ENCODE data around the gene HMGB1. TPM values are rescaled to one million over a fixed set of nuclear protein-coding genes. Genes with fewer than 3 reads are reported as not detected.

The HMGB1 gene
- polyA plus RNA-seq, 2 of the 4 experiments (the other 2 are of a cell fraction) = 353 to 641 TPM

GRCh38 chr13:30418075-30418716 lies 47.5 kb downstream of the HMGB1 start:
- no peak for DNase-seq (ENCODE audit: low read depth in 1 of 2, low spot score in 1 of 2)
- ChIA-PET POLR2A (no interaction called here), CTCF (interaction anchor here (1.2 to 2.5 kb wide), 2 partner anchors 9 to 15 kb away, joined by 3 to 16 read pairs; no protein-coding TSS in a partner anchor)
- Histone ChIP-seq H3K4me2 (no peak overlapping the region), H3K9me3 (no peaks in the 10 kb centered on the region), H3K27ac (no peak overlapping the region), H3K4me3 (no peak overlapping the region), H3K4me1 (peaks cover 6% of the 10 kb centered on the region; the same call in 2 of the 3 replicates)
- 93% methylated on average over 6 of the region's 6 CpGs for WGBS (ENCODE audit: missing lambda C conversion rate)
- no peak for TF ChIP-seq RFX5 (IDR thresholded peaks at IDR 0.05)
- TF ChIP-seq, protein P1, sequence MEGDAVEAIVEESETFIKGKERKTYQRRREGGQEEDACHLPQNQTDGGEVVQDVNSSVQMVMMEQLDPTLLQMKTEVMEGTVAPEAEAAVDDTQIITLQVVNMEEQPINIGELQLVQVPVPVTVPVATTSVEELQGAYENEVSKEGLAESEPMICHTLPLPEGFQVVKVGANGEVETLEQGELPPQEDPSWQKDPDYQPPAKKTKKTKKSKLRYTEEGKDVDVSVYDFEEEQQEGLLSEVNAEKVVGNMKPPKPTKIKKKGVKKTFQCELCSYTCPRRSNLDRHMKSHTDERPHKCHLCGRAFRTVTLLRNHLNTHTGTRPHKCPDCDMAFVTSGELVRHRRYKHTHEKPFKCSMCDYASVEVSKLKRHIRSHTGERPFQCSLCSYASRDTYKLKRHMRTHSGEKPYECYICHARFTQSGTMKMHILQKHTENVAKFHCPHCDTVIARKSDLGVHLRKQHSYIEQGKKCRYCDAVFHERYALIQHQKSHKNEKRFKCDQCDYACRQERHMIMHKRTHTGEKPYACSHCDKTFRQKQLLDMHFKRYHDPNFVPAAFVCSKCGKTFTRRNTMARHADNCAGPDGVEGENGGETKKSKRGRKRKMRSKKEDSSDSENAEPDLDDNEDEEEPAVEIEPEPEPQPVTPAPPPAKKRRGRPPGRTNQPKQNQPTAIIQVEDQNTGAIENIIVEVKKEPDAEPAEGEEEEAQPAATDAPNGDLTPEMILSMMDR (IDR thresholded peaks at IDR 0.05) = no peak
- FAIRE-seq = no peak
- no peak for ATAC-seq

DNA sequence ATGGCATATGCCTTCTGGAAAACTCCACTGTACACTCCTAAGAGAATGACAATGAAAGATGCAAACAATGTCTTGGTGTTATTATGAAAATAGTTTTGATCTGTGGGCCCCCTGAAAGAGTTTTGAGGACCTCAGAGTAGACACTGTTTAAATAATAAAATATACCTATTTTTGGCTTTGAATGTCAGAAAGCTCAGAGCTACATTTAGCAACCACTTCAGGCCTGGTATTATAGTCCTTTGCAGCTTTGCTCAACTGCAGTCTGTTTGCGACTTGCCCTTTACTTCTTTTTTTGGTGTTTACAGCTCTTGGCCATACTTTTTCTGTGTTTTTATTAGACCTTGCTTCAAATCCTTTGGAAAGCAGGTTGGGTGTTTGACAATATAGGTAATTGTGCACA lies 49.3 kb downstream of the HMGB1 start:
- Histone ChIP-seq H3K27ac (no peak overlapping the region), H3K9me3 (no peaks in the 10 kb centered on the region), H3K4me1 (peaks cover 6% of the 10 kb centered on the region; the same call in 2 of the 3 replicates), H3K4me3 (no peak overlapping the region), H3K4me2 (no peak overlapping the region)
- ChIA-PET POLR2A (no interaction called here), CTCF (interaction anchor here (1.4 kb wide), 1 partner anchor 9 kb away, joined by 4 read pairs; no protein-coding TSS in a partner anchor)
- WGBS (ENCODE audit: missing lambda C conversion rate) = 82% methylated on average over 1 of the region's 1 CpG
- TF ChIP-seq GATA3 (IDR thresholded peaks at IDR 0.05; ENCODE audit: borderline replicate concordance) = no peak
- no peak for TF ChIP-seq CEBPB (IDR thresholded peaks at IDR 0.05)
- no peak for TF ChIP-seq NR3C1 (IDR thresholded peaks at IDR 0.05)
- TF ChIP-seq KDM5A (IDR thresholded peaks at IDR 0.05) = no peak
- TF ChIP-seq FOSB (CRISPR knock-in tag; IDR thresholded peaks at IDR 0.05) = no peak
- no peak for TF ChIP-seq RFX5 (IDR thresholded peaks at IDR 0.05)
- TF ChIP-seq TP53 (CRISPR knock-in tag; IDR thresholded peaks at IDR 0.05) = no peak
- TF ChIP-seq CHD4 (IDR thresholded peaks at IDR 0.05; ENCODE audit: borderline replicate concordance) = no peak
- no peak for TF ChIP-seq FOSL2 (IDR thresholded peaks at IDR 0.05)
- no peak for TF ChIP-seq FOSL2 (CRISPR knock-in tag; IDR thresholded peaks at IDR 0.05)
- TF ChIP-seq, protein P2, sequence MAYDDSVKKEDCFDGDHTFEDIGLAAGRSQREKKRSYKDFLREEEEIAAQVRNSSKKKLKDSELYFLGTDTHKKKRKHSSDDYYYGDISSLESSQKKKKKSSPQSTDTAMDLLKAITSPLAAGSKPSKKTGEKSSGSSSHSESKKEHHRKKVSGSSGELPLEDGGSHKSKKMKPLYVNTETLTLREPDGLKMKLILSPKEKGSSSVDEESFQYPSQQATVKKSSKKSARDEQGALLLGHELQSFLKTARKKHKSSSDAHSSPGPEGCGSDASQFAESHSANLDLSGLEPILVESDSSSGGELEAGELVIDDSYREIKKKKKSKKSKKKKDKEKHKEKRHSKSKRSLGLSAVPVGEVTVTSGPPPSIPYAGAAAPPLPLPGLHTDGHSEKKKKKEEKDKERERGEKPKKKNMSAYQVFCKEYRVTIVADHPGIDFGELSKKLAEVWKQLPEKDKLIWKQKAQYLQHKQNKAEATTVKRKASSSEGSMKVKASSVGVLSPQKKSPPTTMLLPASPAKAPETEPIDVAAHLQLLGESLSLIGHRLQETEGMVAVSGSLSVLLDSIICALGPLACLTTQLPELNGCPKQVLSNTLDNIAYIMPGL (CRISPR knock-in tag; IDR thresholded peaks at IDR 0.05; ENCODE audit: borderline replicate concordance) = no peak
- no peak for TF ChIP-seq NPAS2 (CRISPR knock-in tag; IDR thresholded peaks at IDR 0.05; ENCODE audit: borderline replicate concordance)
- TF ChIP-seq POLR2A (IDR thresholded peaks at IDR 0.05; ENCODE audit: low read length) = no peak
- TF ChIP-seq, protein P3, sequence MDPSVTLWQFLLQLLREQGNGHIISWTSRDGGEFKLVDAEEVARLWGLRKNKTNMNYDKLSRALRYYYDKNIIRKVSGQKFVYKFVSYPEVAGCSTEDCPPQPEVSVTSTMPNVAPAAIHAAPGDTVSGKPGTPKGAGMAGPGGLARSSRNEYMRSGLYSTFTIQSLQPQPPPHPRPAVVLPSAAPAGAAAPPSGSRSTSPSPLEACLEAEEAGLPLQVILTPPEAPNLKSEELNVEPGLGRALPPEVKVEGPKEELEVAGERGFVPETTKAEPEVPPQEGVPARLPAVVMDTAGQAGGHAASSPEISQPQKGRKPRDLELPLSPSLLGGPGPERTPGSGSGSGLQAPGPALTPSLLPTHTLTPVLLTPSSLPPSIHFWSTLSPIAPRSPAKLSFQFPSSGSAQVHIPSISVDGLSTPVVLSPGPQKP (IDR thresholded peaks at IDR 0.05; ENCODE audit: low read depth, low read length) = no peak
- no peak for TF ChIP-seq CHD2 (IDR thresholded peaks at IDR 0.05; ENCODE audit: low read length, partially characterized antibody)
- TF ChIP-seq JUNB (IDR thresholded peaks at IDR 0.05) = no peak
- no peak for TF ChIP-seq SREBF2 (IDR thresholded peaks at IDR 0.05)
- TF ChIP-seq ZFP36 (IDR thresholded peaks at IDR 0.05; ENCODE audit: borderline replicate concordance, partially characterized antibody) = no peak
- ATAC-seq (no peak), FAIRE-seq (no peak), DNase-seq (ENCODE audit: low read depth in 1 of 2, low spot score in 1 of 2) (no peak)

- Histone ChIP-seq H3K9me3 (no peaks in the 10 kb centered on the region), H3K27ac (no peak overlapping the region), H3K4me3 (no peak overlapping the region), H3K4me1 (peaks cover 2% of the 10 kb centered on the region; the same call in 1 of the 3 replicates), H3K4me2 (no peak overlapping the region)
- DNase-seq (ENCODE audit: low read depth in 1 of 2, low spot score in 1 of 2) (no peak), ATAC-seq (no peak), FAIRE-seq (no peak)
- WGBS (ENCODE audit: missing lambda C conversion rate) = 78% methylated on average over 3 of the region's 3 CpGs
- POLR2A ChIA-PET = no interaction called here
- CTCF ChIA-PET = no interaction called here
- TF ChIP-seq HDAC2 (IDR thresholded peaks at IDR 0.05) = no peak
- TF ChIP-seq, protein P4, sequence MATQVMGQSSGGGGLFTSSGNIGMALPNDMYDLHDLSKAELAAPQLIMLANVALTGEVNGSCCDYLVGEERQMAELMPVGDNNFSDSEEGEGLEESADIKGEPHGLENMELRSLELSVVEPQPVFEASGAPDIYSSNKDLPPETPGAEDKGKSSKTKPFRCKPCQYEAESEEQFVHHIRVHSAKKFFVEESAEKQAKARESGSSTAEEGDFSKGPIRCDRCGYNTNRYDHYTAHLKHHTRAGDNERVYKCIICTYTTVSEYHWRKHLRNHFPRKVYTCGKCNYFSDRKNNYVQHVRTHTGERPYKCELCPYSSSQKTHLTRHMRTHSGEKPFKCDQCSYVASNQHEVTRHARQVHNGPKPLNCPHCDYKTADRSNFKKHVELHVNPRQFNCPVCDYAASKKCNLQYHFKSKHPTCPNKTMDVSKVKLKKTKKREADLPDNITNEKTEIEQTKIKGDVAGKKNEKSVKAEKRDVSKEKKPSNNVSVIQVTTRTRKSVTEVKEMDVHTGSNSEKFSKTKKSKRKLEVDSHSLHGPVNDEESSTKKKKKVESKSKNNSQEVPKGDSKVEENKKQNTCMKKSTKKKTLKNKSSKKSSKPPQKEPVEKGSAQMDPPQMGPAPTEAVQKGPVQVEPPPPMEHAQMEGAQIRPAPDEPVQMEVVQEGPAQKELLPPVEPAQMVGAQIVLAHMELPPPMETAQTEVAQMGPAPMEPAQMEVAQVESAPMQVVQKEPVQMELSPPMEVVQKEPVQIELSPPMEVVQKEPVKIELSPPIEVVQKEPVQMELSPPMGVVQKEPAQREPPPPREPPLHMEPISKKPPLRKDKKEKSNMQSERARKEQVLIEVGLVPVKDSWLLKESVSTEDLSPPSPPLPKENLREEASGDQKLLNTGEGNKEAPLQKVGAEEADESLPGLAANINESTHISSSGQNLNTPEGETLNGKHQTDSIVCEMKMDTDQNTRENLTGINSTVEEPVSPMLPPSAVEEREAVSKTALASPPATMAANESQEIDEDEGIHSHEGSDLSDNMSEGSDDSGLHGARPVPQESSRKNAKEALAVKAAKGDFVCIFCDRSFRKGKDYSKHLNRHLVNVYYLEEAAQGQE (IDR thresholded peaks at IDR 0.05) = no peak
- TF ChIP-seq CBX8 (IDR thresholded peaks at IDR 0.05) = no peak
- TF ChIP-seq, protein P5, sequence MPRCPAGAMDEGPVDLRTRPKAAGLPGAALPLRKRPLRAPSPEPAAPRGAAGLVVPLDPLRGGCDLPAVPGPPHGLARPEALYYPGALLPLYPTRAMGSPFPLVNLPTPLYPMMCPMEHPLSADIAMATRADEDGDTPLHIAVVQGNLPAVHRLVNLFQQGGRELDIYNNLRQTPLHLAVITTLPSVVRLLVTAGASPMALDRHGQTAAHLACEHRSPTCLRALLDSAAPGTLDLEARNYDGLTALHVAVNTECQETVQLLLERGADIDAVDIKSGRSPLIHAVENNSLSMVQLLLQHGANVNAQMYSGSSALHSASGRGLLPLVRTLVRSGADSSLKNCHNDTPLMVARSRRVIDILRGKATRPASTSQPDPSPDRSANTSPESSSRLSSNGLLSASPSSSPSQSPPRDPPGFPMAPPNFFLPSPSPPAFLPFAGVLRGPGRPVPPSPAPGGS (IDR thresholded peaks at IDR 0.05) = no peak
- TF ChIP-seq HOXB5 (CRISPR knock-in tag; IDR thresholded peaks at IDR 0.05) = no peak
- TF ChIP-seq HOXB13 (CRISPR knock-in tag; IDR thresholded peaks at IDR 0.05; ENCODE audit: low read depth) = no peak
- no peak for TF ChIP-seq RFX5 (IDR thresholded peaks at IDR 0.05)
- TF ChIP-seq TFCP2L1 (CRISPR knock-in tag; IDR thresholded peaks at IDR 0.05) = no peak
Measured at GRCh38 chr13:30415430-30416030, 50.2 kb downstream of the HMGB1 start.
